HG03139 (cell line): ENCODE data around the gene ICA1L.
"Not testable (repeated sequence)": the region's sequence is repeated elsewhere in the genome, so short reads cannot be mapped to it uniquely, and the experiment has no call there.

Source experiments
- ATAC-seq: cut with Tn5 transposase; IDR thresholded peaks from one replicate; pipeline ENCODE4 v1.9.1; 2021; ENCODE audit not compliant: unreplicated experiment

The ICA1L gene

DNA sequence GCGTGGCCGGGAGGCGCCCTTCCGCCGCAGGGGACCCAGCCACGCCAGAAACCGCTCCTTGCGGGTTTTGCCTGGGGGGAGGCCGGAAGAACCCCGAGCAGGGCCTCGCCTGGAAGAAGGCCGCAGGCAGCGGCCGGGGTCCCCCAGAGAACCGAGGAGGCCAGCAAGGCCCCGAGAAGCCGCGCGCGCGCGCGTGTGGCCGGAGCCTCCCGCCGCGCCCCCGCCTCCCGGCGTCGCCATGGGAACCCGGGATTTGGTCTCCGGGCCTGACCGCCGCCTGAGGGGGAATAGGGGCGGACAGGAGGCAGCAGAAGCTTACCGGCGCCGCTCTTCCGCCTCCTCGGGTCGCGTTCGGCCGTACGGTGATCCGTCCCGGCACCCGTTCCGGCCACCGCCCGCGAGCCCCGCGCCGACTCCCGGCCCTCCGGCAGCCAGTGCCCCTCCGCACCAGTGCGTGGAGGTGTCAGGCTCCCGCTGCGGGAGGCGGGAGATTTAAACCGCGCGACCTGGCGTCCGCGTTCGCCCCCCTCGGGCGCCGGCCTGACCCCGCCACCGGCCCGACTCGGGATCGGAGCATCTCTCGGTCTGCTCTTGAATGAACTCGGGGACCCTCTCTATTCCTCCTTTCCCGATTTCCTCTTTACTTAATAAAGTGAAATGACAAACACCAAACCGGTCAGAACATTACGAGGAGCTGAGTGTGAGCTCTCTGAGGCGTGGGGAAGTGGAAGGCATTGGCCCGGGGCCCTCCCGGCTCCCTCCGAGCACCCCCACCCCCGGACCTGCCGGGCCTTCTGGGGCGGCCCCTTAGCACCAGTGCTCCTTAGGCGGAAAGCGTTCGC lies at the start of gene ICA1L:
Gene ICA1L, minus strand, starts transcription at position 467 of the 842 bp plus-strand sequence. CDS start 42,757 bp downstream, outside the sequence.
- peak; percentile 45 for ATAC-seq

DNA sequence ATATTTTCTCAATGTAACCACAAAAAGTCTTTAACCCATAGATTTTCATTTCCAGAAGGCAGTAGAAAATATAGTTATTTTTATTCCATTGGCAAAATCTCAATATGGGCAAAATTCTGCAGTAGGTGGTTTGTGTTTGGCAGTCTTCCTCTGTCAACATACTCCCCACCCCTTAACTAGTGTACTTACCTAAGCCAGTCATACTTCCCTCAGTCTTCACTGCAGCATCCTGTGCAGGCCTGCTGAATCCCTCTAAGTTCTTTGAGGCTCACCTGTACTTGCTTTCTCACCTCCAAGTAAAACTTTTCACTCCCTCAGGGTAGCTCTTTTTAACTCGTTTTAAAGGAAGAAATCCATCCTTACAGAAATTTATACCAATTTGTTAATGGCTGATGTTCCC lies 47.3 kb upstream of the ICA1L start:
- no peak for ATAC-seq

GRCh38 chr2:202912342-202913201 lies 41.0 kb upstream of the ICA1L start:
- ATAC-seq = peak; percentile 58

DNA sequence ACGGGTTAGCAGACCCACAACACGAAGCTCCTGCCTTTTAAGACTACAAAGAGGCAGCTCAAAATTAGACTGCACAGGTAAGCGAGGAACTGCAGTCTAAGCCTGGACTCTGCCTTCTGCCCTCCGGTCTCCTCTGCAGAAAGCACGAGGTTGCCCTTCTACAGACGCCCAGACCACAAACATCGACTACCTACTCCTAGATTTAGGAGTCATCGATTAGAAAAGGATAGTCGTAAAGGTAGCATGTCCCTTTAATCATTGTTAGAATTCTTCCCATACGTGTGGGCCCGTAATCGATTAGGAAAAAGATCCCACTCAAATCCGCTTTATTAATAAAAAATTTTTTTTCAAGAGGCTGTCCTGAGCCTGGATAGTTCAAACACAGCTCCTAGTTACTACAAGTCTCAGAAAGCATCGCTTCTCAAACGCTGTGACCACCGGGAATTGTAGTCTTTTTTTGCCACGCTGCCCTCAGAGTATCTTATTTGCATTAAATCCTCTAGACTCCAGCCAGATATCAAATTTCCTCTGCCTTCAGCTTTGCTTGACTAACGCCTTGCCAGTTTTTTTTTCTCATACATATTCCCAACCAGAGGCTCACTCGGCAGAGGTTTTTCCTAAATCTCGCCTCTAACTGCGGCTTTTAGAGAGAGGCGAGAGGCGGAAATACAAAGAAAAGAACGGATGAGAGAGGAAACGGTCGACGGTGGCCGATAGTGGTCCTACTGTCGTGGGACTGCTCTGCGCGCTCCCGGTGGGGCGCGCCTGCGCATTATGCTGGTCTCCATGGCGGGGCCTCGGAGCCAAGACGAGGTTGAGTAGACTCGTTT lies 40.2 kb upstream of the ICA1L start, which contains the start of the genes CARF and WDR12:
Gene CARF, plus strand, starts transcription at position 764 of the 830 bp plus-strand sequence. CDS start 29,628 bp downstream, outside the sequence.
Gene WDR12, minus strand, starts transcription at position 162 of the 830 bp plus-strand sequence. CDS start 197 bp downstream, outside the sequence.
- ATAC-seq = peak; percentile 70

GRCh38 chr2:202911203-202911511 lies 39.6 kb upstream of the ICA1L start:
- peak; percentile 5 for ATAC-seq

GRCh38 chr2:202910698-202911097 lies 39.1 kb upstream of the ICA1L start:
- ATAC-seq = no peak

- not testable (repeated sequence) for ATAC-seq
These were observed 38.7 kb upstream of the ICA1L start for GRCh38 chr2:202910250-202910649.

GRCh38 chr2:202909394-202910192 lies 38.0 kb upstream of the ICA1L start:
- ATAC-seq = no peak

GRCh38 chr2:202908186-202908585 lies 36.6 kb upstream of the ICA1L start:
- ATAC-seq = no peak

DNA sequence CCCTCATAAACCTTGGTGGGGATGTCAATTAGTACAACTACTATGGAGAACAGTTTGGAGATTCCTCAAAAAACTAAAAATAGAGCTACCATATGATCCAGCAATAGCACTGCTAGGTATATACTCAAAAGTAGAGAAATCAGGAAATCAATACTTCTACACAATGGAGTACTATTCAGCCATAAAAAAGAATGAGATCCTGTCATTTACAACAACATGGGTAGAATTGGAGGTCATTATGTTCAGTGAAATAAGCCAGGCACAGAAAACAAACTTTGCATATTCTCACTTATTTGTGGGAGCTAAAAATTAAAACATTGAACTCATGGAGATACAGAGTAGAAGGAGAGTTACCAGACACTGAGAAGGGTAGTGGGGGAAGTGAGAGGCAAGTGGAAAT lies 33.9 kb upstream of the ICA1L start:
- not testable (repeated sequence) for ATAC-seq

DNA sequence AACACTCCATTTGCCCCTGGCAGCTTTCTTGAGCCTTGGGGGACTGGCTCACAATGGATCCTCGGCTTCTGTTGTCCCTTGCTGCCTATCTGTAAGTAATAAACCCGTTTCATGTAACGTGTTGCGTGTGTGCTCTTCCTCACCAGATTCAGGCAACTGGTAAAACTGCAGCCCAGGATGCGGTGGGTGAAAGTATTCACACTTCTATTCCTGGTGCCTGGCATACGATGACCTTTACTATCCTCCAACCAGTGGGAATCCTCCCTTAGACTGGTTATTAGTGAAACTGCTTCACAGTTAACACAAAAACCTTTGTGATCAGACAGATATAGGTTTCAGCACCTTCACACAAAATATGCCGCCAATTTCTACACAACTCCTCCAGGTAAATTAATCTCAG lies 13.6 kb upstream of the ICA1L start:
- no peak for ATAC-seq

GRCh38 chr2:202883987-202884675 lies 12.6 kb upstream of the ICA1L start:
- no peak for ATAC-seq

GRCh38 chr2:202881570-202881969 lies 10.0 kb upstream of the ICA1L start:
- no peak for ATAC-seq

GRCh38 chr2:202877699-202878098 lies 6.1 kb upstream of the ICA1L start:
- no peak for ATAC-seq

GRCh38 chr2:202870431-202871299 lies 901 bp downstream of the ICA1L start:
- peak; percentile 69 for ATAC-seq

GRCh38 chr2:202861987-202862386 lies 9.6 kb downstream of the ICA1L start:
- no peak for ATAC-seq

GRCh38 chr2:202858601-202859000 lies 13.0 kb downstream of the ICA1L start:
- ATAC-seq = no peak

DNA sequence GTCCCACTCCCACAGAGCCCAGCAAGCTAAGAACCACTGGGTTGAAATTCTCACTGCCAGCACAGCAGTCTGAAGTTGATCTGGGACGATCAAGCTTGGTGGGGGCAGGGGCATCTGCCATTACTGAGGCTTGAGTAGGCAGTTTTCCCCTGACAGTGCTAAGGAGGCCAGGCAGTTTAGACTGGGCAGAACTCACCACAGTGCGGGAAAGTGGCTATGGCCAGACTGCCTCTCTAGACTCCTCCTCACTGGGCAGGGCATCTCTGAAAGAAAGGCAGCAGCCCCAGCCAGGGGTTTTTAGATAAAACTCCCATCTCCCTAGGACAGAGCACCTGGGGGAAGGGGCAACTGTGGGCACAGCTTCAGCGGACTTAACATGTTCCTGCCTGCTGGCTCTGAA lies 22.2 kb downstream of the ICA1L start:
- not testable (repeated sequence) for ATAC-seq
